ENCODE data around the gene LCT. TPM values are rescaled to one million over a fixed set of nuclear protein-coding genes. Genes with fewer than 3 reads are reported as not detected.
A peak's percentile ranks its signal among the peaks of the same experiment; 100 is the strongest.

Gene LCT
- polyA plus RNA-seq, 3 donors = not detected

DNA sequence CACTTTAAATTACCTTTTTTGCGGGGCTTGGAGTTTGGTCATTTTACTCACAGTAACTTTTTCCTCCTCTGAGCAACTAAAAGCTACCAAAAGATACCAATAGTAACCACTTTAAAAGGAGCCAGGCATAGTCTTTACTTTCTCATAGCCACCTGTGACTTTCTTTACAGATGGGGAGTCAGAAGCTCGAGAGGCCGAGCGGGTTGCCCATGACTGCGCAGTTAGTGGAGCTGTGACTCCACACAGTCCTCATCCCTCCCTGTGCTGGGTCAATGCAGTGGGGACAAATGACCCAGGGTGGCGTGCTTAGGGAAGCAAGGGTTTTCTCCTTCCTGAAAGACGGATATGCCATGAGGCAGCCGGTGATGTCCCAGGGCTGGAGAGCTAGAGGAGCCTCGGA lies 11.9 kb downstream of the LCT start:
- 82% methylated on average over 5 of the region's 9 CpGs for WGBS (ENCODE audit: insufficient coverage)

DNA sequence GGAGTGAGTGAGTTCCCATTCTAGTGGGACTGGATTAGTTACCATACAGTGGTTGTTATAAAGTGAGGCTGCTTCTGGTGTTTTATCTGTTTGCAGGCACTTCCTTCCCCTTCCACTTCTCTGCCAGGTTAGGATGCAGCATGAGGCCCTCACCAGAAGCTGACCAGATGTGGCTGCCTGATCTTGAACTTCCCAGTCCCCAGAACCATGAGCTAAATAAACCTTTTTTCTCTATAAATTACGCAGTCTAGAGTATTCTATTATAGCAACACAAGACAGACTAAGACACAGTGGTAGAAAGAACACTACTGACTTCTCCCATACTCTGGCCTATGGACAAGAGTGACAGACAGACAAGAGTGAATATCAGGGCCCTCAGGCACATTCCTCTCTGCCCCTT lies 14.1 kb downstream of the LCT start:
- Histone ChIP-seq H3K27ac (ENCODE audit: low read depth in 1 of 2, low read length in 2 of 2) (no peak overlapping the region), H3K4me3 (replicated peaks in 1 of 3; ENCODE audit: low read depth in 2 of 3, low read length in 3 of 3) (no peak overlapping the region), H3K4me1 (ENCODE audit: control insufficient read depth in 1 of 2, insufficient read depth in 2 of 2, low read length in 2 of 2) (peaks cover 0 to 8% of the 10 kb centered on the region in 2 donors), H3K9me3 (replicated peaks in 1 of 2; ENCODE audit: control insufficient read depth in 1 of 2, insufficient read depth in 1 of 2, low read length in 2 of 2) (peaks cover 10 to 14% of the 10 kb centered on the region in 2 donors), H2AFZ (ENCODE audit: insufficient read depth, low read depth, low read length, poor library complexity, severe bottlenecking) (no peak overlapping the region), H3K27me3 (ENCODE audit: control insufficient read depth in 2 of 2, insufficient read depth in 2 of 2, low read length in 2 of 2) (no peaks in the 10 kb centered on the region), H4K20me1 (ENCODE audit: insufficient read depth, low read length) (no peaks in the 10 kb centered on the region), H3K9ac (ENCODE audit: insufficient read depth, low read length, poor library complexity, severe bottlenecking) (no peak overlapping the region), H3K4me2 (replicated peaks; ENCODE audit: extremely low read depth, low read length, poor library complexity, severe bottlenecking) (no peak overlapping the region), H3K79me2 (ENCODE audit: insufficient read depth, low read length) (no peaks in the 10 kb centered on the region), H3K36me3 (replicated peaks in 1 of 2; ENCODE audit: control insufficient read depth in 1 of 2, insufficient read depth in 2 of 2, low read length in 2 of 2) (no peaks in the 10 kb centered on the region)
- H3K36me3 Mint-ChIP-seq = peaks cover 0 to 6% of the 10 kb centered on the region in 2 donors
- no peak for DNase-seq
- 100% methylated on average over 1 of the region's 1 CpG for WGBS (ENCODE audit: insufficient coverage)
- no peak overlapping the region for H3K4me3 Mint-ChIP-seq
- intact Hi-C loops (cut with micrococcal nuclease) = no loop called here
- H3K9me3 Mint-ChIP-seq = peaks cover 11 to 18% (median 14%) of the 10 kb centered on the region in 7 donors
- no peak for TF ChIP-seq CTCF (IDR thresholded peaks at IDR 0.05)
- peaks cover 0 to 6% (median 1%) of the 10 kb centered on the region in 3 donors for H3K27me3 Mint-ChIP-seq (ENCODE audit: low read depth in 3 of 3)
- H3K4me1 Mint-ChIP-seq = peaks cover 11% of the 10 kb centered on the region
- no peak overlapping the region for H3K27ac Mint-ChIP-seq

More for the DNA sequence above, 11.9 kb downstream of the LCT start:
- Histone ChIP-seq H2AFZ (ENCODE audit: insufficient read depth, low read depth, low read length, poor library complexity, severe bottlenecking) (peak overlapping the region; percentile 29), H3K9ac (ENCODE audit: insufficient read depth, low read length, poor library complexity, severe bottlenecking) (no peak overlapping the region), H3K9me3 (replicated peaks in 1 of 2; ENCODE audit: control insufficient read depth in 1 of 2, insufficient read depth in 1 of 2, low read length in 2 of 2) (peaks cover 10 to 14% of the 10 kb centered on the region in 2 donors), H3K79me2 (ENCODE audit: insufficient read depth, low read length) (no peaks in the 10 kb centered on the region), H3K27ac (ENCODE audit: low read depth in 1 of 2, low read length in 2 of 2) (no peak overlapping the region), H3K4me2 (replicated peaks; ENCODE audit: extremely low read depth, low read length, poor library complexity, severe bottlenecking) (no peak overlapping the region), H3K27me3 (ENCODE audit: control insufficient read depth in 2 of 2, insufficient read depth in 2 of 2, low read length in 2 of 2) (no peaks in the 10 kb centered on the region), H3K4me1 (ENCODE audit: control insufficient read depth in 1 of 2, insufficient read depth in 2 of 2, low read length in 2 of 2) (peaks cover 0 to 3% of the 10 kb centered on the region in 2 donors), H4K20me1 (ENCODE audit: insufficient read depth, low read length) (no peaks in the 10 kb centered on the region), H3K36me3 (replicated peaks in 1 of 2; ENCODE audit: control insufficient read depth in 1 of 2, insufficient read depth in 2 of 2, low read length in 2 of 2) (no peaks in the 10 kb centered on the region), H3K4me3 (replicated peaks in 1 of 3; ENCODE audit: low read depth in 2 of 3, low read length in 3 of 3) (no peak overlapping the region)
- Mint-ChIP-seq H3K27ac (no peak overlapping the region), H3K36me3 (peaks cover 0 to 6% of the 10 kb centered on the region in 2 donors), H3K4me1 (peaks cover 10% of the 10 kb centered on the region), H3K27me3 (ENCODE audit: low read depth in 3 of 3) (peaks cover 1 to 3% (median 2%) of the 10 kb centered on the region in 3 donors), H3K4me3 (no peak overlapping the region), H3K9me3 (peaks cover 11 to 18% (median 14%) of the 10 kb centered on the region in 7 donors)
- DNase-seq = no peak
- TF ChIP-seq CTCF (IDR thresholded peaks at IDR 0.05) = no peak
- intact Hi-C loops (cut with micrococcal nuclease) = no loop called here

Data from CD14-positive monocyte (primary cell).